HepG2 (cell line): ENCODE results near the gene DHH. TPM values are rescaled to one million over a fixed set of nuclear protein-coding genes. Genes with fewer than 3 reads are reported as not detected.

Experiments
- BRCA1 ChIP-seq: sonication (generic); formaldehyde crosslinking; IDR thresholded peaks from 2 replicates; pipeline ENCODE4 v1.4.0; 2020; ENCODE audit warnings: missing genetic modification reagents
- CEBPG ChIP-seq: IDR thresholded peaks from 2 replicates; pipeline ENCODE4 v1.6.1; 2016
- GLI4 ChIP-seq: sonication (generic); formaldehyde crosslinking; IDR thresholded peaks from 2 replicates; pipeline ENCODE4 v1.5.1; 2020; ENCODE audit warnings: missing genetic modification reagents, mild to moderate bottlenecking, moderate library complexity, borderline replicate concordance
- MEIS1 ChIP-seq: sonication (generic); formaldehyde crosslinking; IDR thresholded peaks from 2 replicates; pipeline ENCODE4 v1.9.0; 2021; ENCODE audit warnings: mild to moderate bottlenecking, missing genetic modification reagents, moderate library complexity, borderline replicate concordance
- MLLT10 ChIP-seq: sonication (generic); formaldehyde crosslinking; IDR thresholded peaks from 2 replicates; pipeline ENCODE4 v1.4.0; 2020; ENCODE audit warnings: missing genetic modification reagents
- MXD4 ChIP-seq: IDR thresholded peaks from 2 replicates; pipeline ENCODE4 v1.6.1; 2016; ENCODE audit warnings: mild to moderate bottlenecking, missing biosample characterization, missing genetic modification reagents
- PPARG ChIP-seq: conservative IDR thresholded peaks from 2 replicates; pipeline ENCODE4 v1.6.1; 2016; ENCODE audit warnings: missing biosample characterization, missing genetic modification reagents
- RXRA ChIP-seq: sonication (generic); formaldehyde crosslinking; IDR thresholded peaks from 2 replicates; pipeline ENCODE4 v1.5.1; 2020; ENCODE audit warnings: missing genetic modification reagents
- SRSF4 ChIP-seq: fragments of 200-400 bp; formaldehyde crosslinking; IDR thresholded peaks from one replicate; pipeline ENCODE4 v1.6.1; 2018; ENCODE audit warnings: mild to moderate bottlenecking, low read depth, low read length, moderate library complexity; ENCODE audit not compliant: poor library complexity, severe bottlenecking
- SYNCRIP ChIP-seq: fragments of 200-400 bp; formaldehyde crosslinking; IDR thresholded peaks from 2 replicates; pipeline ENCODE4 v1.6.1; 2018; ENCODE audit warnings: mild to moderate bottlenecking, low read depth, low read length; ENCODE audit not compliant: insufficient read depth
- ZBTB14 ChIP-seq: sonication (generic); formaldehyde crosslinking; IDR thresholded peaks from 2 replicates; pipeline ENCODE4 v1.4.0; 2020; ENCODE audit warnings: missing genetic modification reagents
- ZMAT3 ChIP-seq: sonication (generic); formaldehyde crosslinking; conservative IDR thresholded peaks from 2 replicates; pipeline ENCODE4 v1.7.0; 2021; ENCODE audit warnings: missing genetic modification reagents
- ZNF253 ChIP-seq: sonication (generic); formaldehyde crosslinking; IDR thresholded peaks from 2 replicates; pipeline ENCODE4 v1.8.0; 2022; ENCODE audit warnings: mild to moderate bottlenecking, missing genetic modification reagents, borderline replicate concordance
- ZNF382 ChIP-seq: sonication (generic); formaldehyde crosslinking; IDR thresholded peaks from 2 replicates; pipeline ENCODE4 v1.5.0; 2020; ENCODE audit warnings: missing genetic modification reagents, mild to moderate bottlenecking, borderline replicate concordance
- ZNF383 ChIP-seq: sonication (generic); formaldehyde crosslinking; IDR thresholded peaks from 2 replicates; pipeline ENCODE4 v1.4.0; 2020; ENCODE audit warnings: missing genetic modification reagents, mild to moderate bottlenecking, borderline replicate concordance
- ZNF468 ChIP-seq: sonication (generic); formaldehyde crosslinking; IDR thresholded peaks from 2 replicates; pipeline ENCODE4 v1.8.0; 2022; ENCODE audit warnings: mild to moderate bottlenecking, moderate library complexity, missing genetic modification reagents
- ZNF597 ChIP-seq: sonication (generic); formaldehyde crosslinking; IDR thresholded peaks from 2 replicates; pipeline ENCODE4 v1.5.0; 2020; ENCODE audit warnings: missing genetic modification reagents
- ZNF660 ChIP-seq: sonication (generic); formaldehyde crosslinking; IDR thresholded peaks from 2 replicates; pipeline ENCODE4 v1.5.1; 2020; ENCODE audit warnings: mild to moderate bottlenecking, low read depth, missing genetic modification reagents, borderline replicate concordance
- ZNF775 ChIP-seq: sonication (generic); formaldehyde crosslinking; IDR thresholded peaks from 2 replicates; pipeline ENCODE4 v1.4.0; 2020; ENCODE audit warnings: missing genetic modification reagents, mild to moderate bottlenecking, moderate library complexity, borderline replicate concordance
- polyA plus RNA-seq, 8 experiments: library from polyadenylated mRNA; depleted of rRNA in 3 of 8; stranded (reverse) in 7 of 8; unstranded in 1 of 8; fragments of >200 nt; fragmentation: Illumina TruSeq in 4 of 8; extraction: Trizol in 4 of 8; gene quantifications; 2 replicates each; pipeline versions ENCODE4 v1.2.1 to v1.2.3, GENCODE V29; 2011 to 2016; ENCODE audit warnings: low read depth in 4 of 8, missing spikeins in 1 of 8, mixed read lengths in 1 of 8; ENCODE audit not compliant: insufficient read depth in 1 of 8
- total RNA-seq, 5 experiments: library from RNA; depleted of rRNA; stranded (reverse); fragments of >200 nt; fragmentation: Illumina TruSeq; extraction: Trizol; gene quantifications; 2 replicates each; pipeline ENCODE4 v1.2.3, GENCODE V29; 2016; ENCODE audit warnings: low read depth in 1 of 5
- TF ChIP-seq, protein P1 (sequence below): sonication (generic); formaldehyde crosslinking; conservative IDR thresholded peaks from 2 replicates; pipeline ENCODE4 v1.4.0; 2020; ENCODE audit warnings: missing genetic modification reagents
- TF ChIP-seq, protein P2 (sequence below): IDR thresholded peaks from 2 replicates; pipeline ENCODE4 v1.6.1; 2016; ENCODE audit warnings: low read depth, missing genetic modification reagents, missing compliant biosample characterization

The DHH gene
- total and polyA plus RNA-seq, 2 of the 13 experiments (the other 11 are each of a cell fraction or from before 2014, with no cell fraction given), result not detected

DNA sequence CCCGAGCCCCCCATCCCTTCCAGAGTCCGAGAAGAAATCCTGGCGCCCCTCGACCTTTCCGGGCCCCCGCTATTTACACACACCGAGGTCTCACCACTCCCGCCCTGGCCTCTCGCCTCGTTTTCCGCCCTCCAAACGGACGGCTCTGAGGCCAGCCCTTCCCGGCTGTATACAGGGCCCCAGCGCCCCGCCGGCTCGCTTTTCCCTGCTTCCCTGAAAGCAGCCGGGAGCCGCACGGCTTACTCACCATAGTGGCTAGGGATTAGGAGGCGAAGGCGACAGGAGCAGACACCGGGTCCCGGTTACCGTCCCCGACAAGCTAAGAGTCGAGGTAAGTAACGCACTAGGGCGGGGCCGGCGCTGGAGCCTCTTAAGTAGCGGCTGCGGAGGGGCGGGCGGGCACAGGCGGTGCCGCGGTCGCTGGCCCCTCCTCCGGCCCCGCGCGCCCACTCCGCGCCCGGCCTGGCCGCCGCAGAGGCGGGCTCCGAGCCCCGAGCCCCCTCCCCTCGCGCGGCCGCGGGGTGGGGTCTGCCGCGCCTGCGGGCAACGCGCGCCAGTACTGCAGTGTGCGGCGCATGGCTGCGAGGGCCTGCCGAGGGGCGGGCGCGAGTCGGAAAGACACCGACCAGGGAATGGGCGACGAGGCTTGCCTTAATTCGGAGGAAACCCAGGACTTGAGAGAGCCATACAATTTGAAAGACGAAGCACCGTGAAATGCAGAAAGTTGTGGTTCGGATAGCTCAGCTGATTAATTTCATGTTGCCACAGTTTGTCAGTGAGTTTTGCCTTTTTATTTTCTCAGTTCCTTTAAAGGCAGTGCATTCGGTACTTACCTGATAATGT is 36.7 kb upstream of the DHH start, which contains the start of gene TUBA1B (continued):
- TF ChIP-seq MEIS1 (CRISPR knock-in tag) (0 out of 2 replicates have a peak, but pooled peaks have one; percentile 28), BRCA1 (CRISPR knock-in tag) (no peak), PPARG (CRISPR knock-in tag) (no peak; the same call in 1 of the 2 replicates), ZNF253 (CRISPR knock-in tag) (no peak), MLLT10 (CRISPR knock-in tag) (no peak), CEBPG (CRISPR knock-in tag) (no peak), SYNCRIP (no peak), ZMAT3 (CRISPR knock-in tag) (peak; percentile 34), RXRA (CRISPR knock-in tag) (no peak; the same call in 1 of the 2 replicates), ZBTB14 (CRISPR knock-in tag) (no peak), ZNF382 (CRISPR knock-in tag) (no peak), GLI4 (no peak), ZNF597 (CRISPR knock-in tag) (no peak), ZNF383 (CRISPR knock-in tag) (no peak), MXD4 (CRISPR knock-in tag) (peak; percentile 81), ZNF775 (CRISPR knock-in tag) (no peak), ZNF468 (CRISPR knock-in tag) (no peak), ZNF660 (no peak), SRSF4 (no peak)
- TF ChIP-seq, protein P1, sequence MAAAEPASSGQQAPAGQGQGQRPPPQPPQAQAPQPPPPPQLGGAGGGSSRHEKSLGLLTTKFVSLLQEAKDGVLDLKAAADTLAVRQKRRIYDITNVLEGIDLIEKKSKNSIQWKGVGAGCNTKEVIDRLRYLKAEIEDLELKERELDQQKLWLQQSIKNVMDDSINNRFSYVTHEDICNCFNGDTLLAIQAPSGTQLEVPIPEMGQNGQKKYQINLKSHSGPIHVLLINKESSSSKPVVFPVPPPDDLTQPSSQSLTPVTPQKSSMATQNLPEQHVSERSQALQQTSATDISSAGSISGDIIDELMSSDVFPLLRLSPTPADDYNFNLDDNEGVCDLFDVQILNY, result no peak
- TF ChIP-seq, protein P2, sequence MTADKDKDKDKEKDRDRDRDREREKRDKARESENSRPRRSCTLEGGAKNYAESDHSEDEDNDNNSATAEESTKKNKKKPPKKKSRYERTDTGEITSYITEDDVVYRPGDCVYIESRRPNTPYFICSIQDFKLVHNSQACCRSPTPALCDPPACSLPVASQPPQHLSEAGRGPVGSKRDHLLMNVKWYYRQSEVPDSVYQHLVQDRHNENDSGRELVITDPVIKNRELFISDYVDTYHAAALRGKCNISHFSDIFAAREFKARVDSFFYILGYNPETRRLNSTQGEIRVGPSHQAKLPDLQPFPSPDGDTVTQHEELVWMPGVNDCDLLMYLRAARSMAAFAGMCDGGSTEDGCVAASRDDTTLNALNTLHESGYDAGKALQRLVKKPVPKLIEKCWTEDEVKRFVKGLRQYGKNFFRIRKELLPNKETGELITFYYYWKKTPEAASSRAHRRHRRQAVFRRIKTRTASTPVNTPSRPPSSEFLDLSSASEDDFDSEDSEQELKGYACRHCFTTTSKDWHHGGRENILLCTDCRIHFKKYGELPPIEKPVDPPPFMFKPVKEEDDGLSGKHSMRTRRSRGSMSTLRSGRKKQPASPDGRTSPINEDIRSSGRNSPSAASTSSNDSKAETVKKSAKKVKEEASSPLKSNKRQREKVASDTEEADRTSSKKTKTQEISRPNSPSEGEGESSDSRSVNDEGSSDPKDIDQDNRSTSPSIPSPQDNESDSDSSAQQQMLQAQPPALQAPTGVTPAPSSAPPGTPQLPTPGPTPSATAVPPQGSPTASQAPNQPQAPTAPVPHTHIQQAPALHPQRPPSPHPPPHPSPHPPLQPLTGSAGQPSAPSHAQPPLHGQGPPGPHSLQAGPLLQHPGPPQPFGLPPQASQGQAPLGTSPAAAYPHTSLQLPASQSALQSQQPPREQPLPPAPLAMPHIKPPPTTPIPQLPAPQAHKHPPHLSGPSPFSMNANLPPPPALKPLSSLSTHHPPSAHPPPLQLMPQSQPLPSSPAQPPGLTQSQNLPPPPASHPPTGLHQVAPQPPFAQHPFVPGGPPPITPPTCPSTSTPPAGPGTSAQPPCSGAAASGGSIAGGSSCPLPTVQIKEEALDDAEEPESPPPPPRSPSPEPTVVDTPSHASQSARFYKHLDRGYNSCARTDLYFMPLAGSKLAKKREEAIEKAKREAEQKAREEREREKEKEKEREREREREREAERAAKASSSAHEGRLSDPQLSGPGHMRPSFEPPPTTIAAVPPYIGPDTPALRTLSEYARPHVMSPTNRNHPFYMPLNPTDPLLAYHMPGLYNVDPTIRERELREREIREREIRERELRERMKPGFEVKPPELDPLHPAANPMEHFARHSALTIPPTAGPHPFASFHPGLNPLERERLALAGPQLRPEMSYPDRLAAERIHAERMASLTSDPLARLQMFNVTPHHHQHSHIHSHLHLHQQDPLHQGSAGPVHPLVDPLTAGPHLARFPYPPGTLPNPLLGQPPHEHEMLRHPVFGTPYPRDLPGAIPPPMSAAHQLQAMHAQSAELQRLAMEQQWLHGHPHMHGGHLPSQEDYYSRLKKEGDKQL (CRISPR knock-in tag), result no peak
